IPS-15b (cell line): ENCODE data around the gene CWC27.

Experiments used
- H3K27me3 ChIP-seq: one replicate; pipeline ENCODE4 v1.6.1; 2013; ENCODE audit warnings: low read length; ENCODE audit not compliant: control insufficient read depth, insufficient read depth
- H3K36me3 ChIP-seq: one replicate; pipeline ENCODE4 v1.6.1; 2013; ENCODE audit warnings: low read length; ENCODE audit not compliant: control insufficient read depth, insufficient read depth
- H3K4me1 ChIP-seq: one replicate; pipeline ENCODE4 v1.6.1; 2013; ENCODE audit warnings: mild to moderate bottlenecking, low read length; ENCODE audit not compliant: control insufficient read depth, insufficient read depth
- H3K4me3 ChIP-seq: one replicate; pipeline ENCODE4 v1.5.1; 2013; ENCODE audit warnings: low read depth, low read length
- H3K9ac ChIP-seq: one replicate; pipeline ENCODE4 v1.6.1; 2013; ENCODE audit warnings: low read depth, mild to moderate bottlenecking, low read length
- H3K9me3 ChIP-seq: one replicate; pipeline ENCODE4 v1.6.1; 2013; ENCODE audit warnings: mild to moderate bottlenecking, low read length; ENCODE audit not compliant: control insufficient read depth, insufficient read depth

The CWC27 gene

DNA sequence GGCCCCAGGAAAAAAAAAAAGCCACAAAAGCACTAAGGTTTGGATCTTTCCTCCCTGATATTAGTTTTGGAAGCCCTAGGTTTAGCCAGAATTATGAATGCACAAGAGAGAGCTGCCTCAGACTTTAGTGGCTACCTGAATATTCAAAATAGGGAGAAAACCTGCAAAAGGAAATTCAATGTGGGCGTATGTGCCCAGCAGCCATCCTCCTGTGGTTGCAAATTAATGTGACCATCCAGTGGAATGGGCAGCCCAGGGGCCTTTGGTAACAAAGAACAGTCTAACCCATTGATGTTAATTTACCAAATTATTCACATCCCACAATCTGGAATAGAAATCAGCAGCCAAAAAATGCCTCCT lies 298.4 kb downstream of the CWC27 start:
- Histone ChIP-seq H3K4me3 (no peak overlapping the region), H3K27me3 (no peaks in the 10 kb centered on the region), H3K9ac (no peak overlapping the region), H3K4me1 (peaks cover 5% of the 10 kb centered on the region), H3K9me3 (no peaks in the 10 kb centered on the region), H3K36me3 (no peaks in the 10 kb centered on the region)
